Neural progenitor cell (in vitro differentiated cells): ENCODE data around the gene TENM3. TPM values are rescaled to one million over a fixed set of nuclear protein-coding genes. Genes with fewer than 3 reads are reported as not detected.

ENCODE experiments used
- DNase-seq: peaks from one replicate; pipeline ENCODE4 v3.0.0-alpha.2; 2016; ENCODE audit warnings: low spot score
- H2AFZ ChIP-seq: fragments of 200-600 bp; sonication (generic); replicated peaks from 2 replicates; pipeline ENCODE4 v1.6.1; 2016; ENCODE audit warnings: antibody characterized with exemption
- H3F3A ChIP-seq: fragments of 200-600 bp; sonication (generic); 2 replicates; pipeline ENCODE4 v1.6.1; 2016; ENCODE audit warnings: antibody characterized with exemption, low read depth
- H3K27ac ChIP-seq: fragments of 200-600 bp; sonication (generic); 2 replicates; pipeline ENCODE4 v1.5.1; 2016; ENCODE audit warnings: mild to moderate bottlenecking
- H3K27me3 ChIP-seq: fragments of 200-600 bp; sonication (generic); 2 replicates; pipeline ENCODE4 v1.6.1; 2016; ENCODE audit warnings: mild to moderate bottlenecking, moderate library complexity
- H3K36me3 ChIP-seq: fragments of 200-600 bp; sonication (generic); 2 replicates; pipeline ENCODE4 v1.5.1; 2016
- H3K4me1 ChIP-seq: fragments of 200-600 bp; sonication (generic); 2 replicates; pipeline ENCODE4 v1.6.1; 2016; ENCODE audit warnings: mixed run types
- H3K4me2 ChIP-seq: fragments of 200-600 bp; sonication (generic); 2 replicates; pipeline ENCODE4 v1.6.1; 2016
- H3K4me3 ChIP-seq: fragments of 200-600 bp; sonication (generic); 2 replicates; pipeline ENCODE4 v1.5.1; 2016
- H3K79me2 ChIP-seq: fragments of 200-600 bp; sonication (generic); 2 replicates; pipeline ENCODE4 v1.6.1; 2016; ENCODE audit warnings: low read depth
- H3K9ac ChIP-seq: fragments of 200-600 bp; sonication (generic); 2 replicates; pipeline ENCODE4 v1.6.1; 2016
- H3K9me3 ChIP-seq: fragments of 200-600 bp; sonication (generic); 2 replicates; pipeline ENCODE4 v1.5.1; 2016; ENCODE audit warnings: low read depth
- H4K20me1 ChIP-seq: fragments of 200-600 bp; sonication (generic); 2 replicates; pipeline ENCODE4 v1.6.1; 2016; ENCODE audit warnings: low read depth
- H3K27ac Mint-ChIP-seq: 3 replicates; pipeline ENCODE4 v1.8.0; 2021; ENCODE audit warnings: mixed read lengths
- H3K27me3 Mint-ChIP-seq: 2 replicates; pipeline ENCODE4 v1.8.0; 2022; ENCODE audit warnings: low read depth, mild to moderate bottlenecking, inconsistent platforms, moderate library complexity, mixed read lengths; ENCODE audit not compliant: insufficient read depth
- H3K36me3 Mint-ChIP-seq: 3 replicates; pipeline ENCODE4 v1.8.0; 2021; ENCODE audit warnings: mixed read lengths
- H3K4me1 Mint-ChIP-seq: 3 replicates; pipeline ENCODE4 v1.8.0; 2021; ENCODE audit warnings: mixed read lengths
- H3K4me3 Mint-ChIP-seq: 3 replicates; pipeline ENCODE4 v1.8.0; 2021; ENCODE audit warnings: mild to moderate bottlenecking, moderate library complexity, mixed read lengths
- H3K9me3 Mint-ChIP-seq: 3 replicates; pipeline ENCODE4 v1.8.0; 2020; ENCODE audit warnings: mixed read lengths
- EZH2 ChIP-seq: fragments of 200-600 bp; sonication (generic); IDR thresholded peaks from 2 replicates; pipeline ENCODE4 v1.6.1; 2017; ENCODE audit warnings: antibody characterized with exemption, mild to moderate bottlenecking, moderate library complexity
- EZH2phosphoT487 ChIP-seq: fragments of 200-600 bp; sonication (generic); IDR thresholded peaks from 2 replicates; pipeline ENCODE4 v1.6.1; 2017; ENCODE audit warnings: antibody characterized with exemption
- total RNA-seq: library from RNA; depleted of rRNA; stranded (reverse); fragments of >200 nt; gene quantifications from 2 replicates; pipeline ENCODE4 v1.2.3, GENCODE V29; 2015; ENCODE audit warnings: low replicate concordance
- TF ChIP-seq, protein P1 (sequence below): fragments of 200-600 bp; sonication (generic); IDR thresholded peaks from 2 replicates; pipeline ENCODE4 v1.5.1; 2017; ENCODE audit warnings: antibody characterized with exemption, mild to moderate bottlenecking

The TENM3 gene
- total RNA-seq, 1 donor from 2014 or later = 78.7 TPM

DNA sequence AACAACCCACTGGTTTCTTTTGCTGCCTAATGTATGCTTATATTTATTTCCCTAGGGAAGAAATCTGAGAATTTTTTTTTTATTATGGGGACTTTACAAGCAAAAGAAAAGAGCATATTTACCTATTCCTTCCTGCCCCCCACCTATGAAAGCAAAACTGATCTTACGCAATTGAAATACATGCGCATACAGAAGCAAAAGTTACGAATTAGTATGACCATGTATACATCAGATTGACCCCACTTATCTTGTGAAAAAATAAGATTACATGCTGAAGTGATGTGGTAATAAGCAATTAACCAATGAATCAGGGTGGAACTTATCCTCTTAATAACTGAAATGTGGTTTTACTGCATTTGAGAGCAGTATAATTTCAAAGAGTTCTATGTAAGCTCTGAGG lies 151.0 kb downstream of the TENM3 start:
- Histone ChIP-seq H3F3A (no peaks in the 10 kb centered on the region), H3K9ac (no peak overlapping the region), H3K4me1 (no peaks in the 10 kb centered on the region), H3K79me2 (no peaks in the 10 kb centered on the region), H3K4me2 (no peak overlapping the region), H3K36me3 (no peaks in the 10 kb centered on the region), H3K9me3 (no peaks in the 10 kb centered on the region), H2AFZ (no peak overlapping the region), H3K27ac (no peak overlapping the region), H3K27me3 (no peaks in the 10 kb centered on the region), H4K20me1 (no peaks in the 10 kb centered on the region), H3K4me3 (no peak overlapping the region)
- Mint-ChIP-seq H3K4me1 (no peaks in the 10 kb centered on the region), H3K36me3 (peaks cover 14% of the 10 kb centered on the region), H3K4me3 (no peak overlapping the region), H3K9me3 (no peaks in the 10 kb centered on the region), H3K27me3 (no peaks in the 10 kb centered on the region), H3K27ac (no peak overlapping the region)
- no peak for DNase-seq
- no peak for TF ChIP-seq EZH2phosphoT487

DNA sequence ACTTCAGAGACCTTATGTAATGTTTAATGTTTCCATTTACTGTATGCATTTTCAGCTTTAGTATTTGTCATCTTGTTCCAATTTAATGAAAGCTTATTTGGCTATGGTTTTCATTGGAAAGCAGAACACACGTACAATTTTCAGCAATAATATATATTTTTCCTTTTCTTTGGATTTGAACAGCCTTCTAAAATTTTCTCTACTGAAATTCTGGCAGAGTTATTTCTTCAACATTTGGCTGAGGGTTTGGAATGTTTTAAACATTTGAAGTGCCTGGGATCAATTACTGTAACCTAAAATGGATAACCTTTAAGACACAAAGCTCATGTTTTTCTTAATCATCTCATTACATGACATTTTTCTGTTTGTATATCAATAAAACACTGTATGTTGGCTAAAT lies 156.9 kb downstream of the TENM3 start:
- H3K9me3 ChIP-seq = no peaks in the 10 kb centered on the region
- Mint-ChIP-seq H3K27ac (no peak overlapping the region), H3K27me3 (peaks cover 2% of the 10 kb centered on the region), H3K4me3 (no peak overlapping the region), H3K36me3 (peaks cover 39% of the 10 kb centered on the region), H3K9me3 (no peaks in the 10 kb centered on the region), H3K4me1 (no peaks in the 10 kb centered on the region)
- peaks cover 7% of the 10 kb centered on the region for H3K36me3 ChIP-seq
- no peak overlapping the region for H3K27ac ChIP-seq
- no peaks in the 10 kb centered on the region for H3F3A ChIP-seq
- H3K4me3 ChIP-seq = no peak overlapping the region
- DNase-seq = no peak
- H2AFZ ChIP-seq = no peak overlapping the region
- TF ChIP-seq, protein P1, sequence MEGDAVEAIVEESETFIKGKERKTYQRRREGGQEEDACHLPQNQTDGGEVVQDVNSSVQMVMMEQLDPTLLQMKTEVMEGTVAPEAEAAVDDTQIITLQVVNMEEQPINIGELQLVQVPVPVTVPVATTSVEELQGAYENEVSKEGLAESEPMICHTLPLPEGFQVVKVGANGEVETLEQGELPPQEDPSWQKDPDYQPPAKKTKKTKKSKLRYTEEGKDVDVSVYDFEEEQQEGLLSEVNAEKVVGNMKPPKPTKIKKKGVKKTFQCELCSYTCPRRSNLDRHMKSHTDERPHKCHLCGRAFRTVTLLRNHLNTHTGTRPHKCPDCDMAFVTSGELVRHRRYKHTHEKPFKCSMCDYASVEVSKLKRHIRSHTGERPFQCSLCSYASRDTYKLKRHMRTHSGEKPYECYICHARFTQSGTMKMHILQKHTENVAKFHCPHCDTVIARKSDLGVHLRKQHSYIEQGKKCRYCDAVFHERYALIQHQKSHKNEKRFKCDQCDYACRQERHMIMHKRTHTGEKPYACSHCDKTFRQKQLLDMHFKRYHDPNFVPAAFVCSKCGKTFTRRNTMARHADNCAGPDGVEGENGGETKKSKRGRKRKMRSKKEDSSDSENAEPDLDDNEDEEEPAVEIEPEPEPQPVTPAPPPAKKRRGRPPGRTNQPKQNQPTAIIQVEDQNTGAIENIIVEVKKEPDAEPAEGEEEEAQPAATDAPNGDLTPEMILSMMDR = no peak
- TF ChIP-seq EZH2 = no peak
- H3K27me3 ChIP-seq = no peaks in the 10 kb centered on the region
- H3K79me2 ChIP-seq = no peaks in the 10 kb centered on the region
- H3K4me2 ChIP-seq = no peak overlapping the region
- no peaks in the 10 kb centered on the region for H3K4me1 ChIP-seq
- H4K20me1 ChIP-seq = no peaks in the 10 kb centered on the region
- H3K9ac ChIP-seq = no peak overlapping the region

DNA sequence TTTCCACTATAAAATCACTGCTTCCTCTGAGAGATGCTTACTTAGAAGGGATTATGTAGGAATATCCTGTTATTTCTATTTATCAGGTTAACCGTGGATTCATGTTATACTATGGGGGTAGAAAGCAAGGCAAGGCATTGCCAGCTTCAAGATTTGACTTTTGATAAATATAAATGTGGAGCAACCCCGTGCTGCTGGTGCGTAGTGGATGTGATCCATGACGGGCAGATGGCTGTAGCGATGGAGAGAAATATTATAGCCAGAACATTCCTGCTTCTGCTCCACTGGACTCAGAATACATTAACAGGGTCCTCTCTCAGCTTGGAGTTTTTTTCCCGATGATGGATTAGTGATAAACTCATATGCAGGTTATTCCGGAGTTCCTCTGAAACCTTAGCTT lies 157.6 kb downstream of the TENM3 start:
- Histone ChIP-seq H3K36me3 (peaks cover 7% of the 10 kb centered on the region), H3K9ac (no peak overlapping the region), H3K27ac (no peak overlapping the region), H3K9me3 (no peaks in the 10 kb centered on the region), H3K4me2 (no peak overlapping the region), H4K20me1 (no peaks in the 10 kb centered on the region), H3F3A (no peaks in the 10 kb centered on the region), H3K4me1 (no peaks in the 10 kb centered on the region), H3K4me3 (no peak overlapping the region), H2AFZ (no peak overlapping the region), H3K79me2 (no peaks in the 10 kb centered on the region), H3K27me3 (no peaks in the 10 kb centered on the region)
- Mint-ChIP-seq H3K27ac (no peak overlapping the region), H3K36me3 (peaks cover 44% of the 10 kb centered on the region), H3K4me3 (no peak overlapping the region), H3K27me3 (peaks cover 2% of the 10 kb centered on the region), H3K9me3 (no peaks in the 10 kb centered on the region), H3K4me1 (no peaks in the 10 kb centered on the region)
- no peak for DNase-seq
- TF ChIP-seq EZH2 = no peak
- TF ChIP-seq, protein P1 = no peak
- TF ChIP-seq EZH2phosphoT487 = no peak

DNA sequence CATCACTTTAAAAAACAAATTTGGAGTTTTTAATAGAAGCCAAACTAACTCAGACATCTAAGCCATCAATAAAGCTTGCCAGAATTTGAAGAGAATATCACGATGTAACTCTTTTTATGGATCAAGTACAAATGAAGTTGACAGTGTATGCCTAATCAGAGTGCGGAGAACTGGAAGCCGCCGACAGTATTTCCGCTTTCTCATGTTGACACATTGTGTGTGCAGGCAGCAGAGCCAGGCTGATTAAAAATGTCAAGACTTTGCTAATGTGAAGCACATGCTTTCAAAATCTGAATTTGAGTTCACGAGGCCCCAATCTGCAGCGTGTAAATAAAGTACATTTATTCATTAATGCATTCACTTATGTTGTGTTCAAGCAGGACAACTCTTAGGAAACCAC lies 161.2 kb downstream of the TENM3 start:
- Mint-ChIP-seq H3K4me1 (no peaks in the 10 kb centered on the region), H3K27ac (no peak overlapping the region), H3K9me3 (no peaks in the 10 kb centered on the region), H3K4me3 (no peak overlapping the region), H3K36me3 (peaks cover 50% of the 10 kb centered on the region), H3K27me3 (peaks cover 2% of the 10 kb centered on the region)
- TF ChIP-seq EZH2phosphoT487 (no peak), EZH2 (no peak)
- TF ChIP-seq, protein P1 = no peak
- Histone ChIP-seq H3K9me3 (no peaks in the 10 kb centered on the region), H3F3A (no peaks in the 10 kb centered on the region), H3K27me3 (no peaks in the 10 kb centered on the region), H3K4me1 (no peaks in the 10 kb centered on the region), H3K4me3 (no peak overlapping the region), H4K20me1 (no peaks in the 10 kb centered on the region), H3K79me2 (no peaks in the 10 kb centered on the region), H3K4me2 (no peak overlapping the region), H3K27ac (no peak overlapping the region), H3K9ac (no peak overlapping the region), H3K36me3 (peaks cover 7% of the 10 kb centered on the region), H2AFZ (no peak overlapping the region)
- DNase-seq = no peak
